Astrocyte (in vitro differentiated cells and primary cell): ENCODE measurements around the gene TEDC1. TPM values are rescaled to one million over a fixed set of nuclear protein-coding genes. Genes with fewer than 3 reads are reported as not detected.

Experiments used
- DNase-seq: peaks from one replicate; pipeline ENCODE4 v3.0.0-alpha.2; 2010; ENCODE audit warnings: low read depth
- FAIRE-seq: peaks from 2 replicates; lab custom pipeline; 2011; peaks lifted over from hg19 to GRCh38; lab: Jason Lieb, UNC
- H2AFZ ChIP-seq: 2 replicates; pipeline ENCODE4 v1.6.0; 2012; ENCODE audit warnings: low read depth, low read length, inconsistent platforms
- H3K27ac ChIP-seq: 2 replicates; pipeline ENCODE4 v1.5.1; 2011; ENCODE audit warnings: low read depth, low read length, inconsistent platforms
- H3K27me3 ChIP-seq: 2 replicates; pipeline ENCODE4 v1.6.0; 2011; ENCODE audit warnings: low read length, inconsistent platforms; ENCODE audit not compliant: insufficient read depth
- H3K36me3 ChIP-seq: 2 replicates; pipeline ENCODE4 v1.5.1; 2011; ENCODE audit warnings: low read length, inconsistent platforms; ENCODE audit not compliant: insufficient read depth
- H3K4me1 ChIP-seq: 2 replicates; pipeline ENCODE4 v1.5.1; 2011; ENCODE audit warnings: low read length, inconsistent platforms; ENCODE audit not compliant: insufficient read depth
- H3K4me2 ChIP-seq: 2 replicates; pipeline ENCODE4 v1.6.0; 2012; ENCODE audit warnings: low read length, inconsistent platforms
- H3K4me3 ChIP-seq: 2 replicates; pipeline ENCODE4 v1.5.1; 2011; ENCODE audit warnings: low read depth, mild to moderate bottlenecking, low read length, inconsistent platforms; ENCODE audit not compliant: insufficient read depth
- H3K79me2 ChIP-seq: 2 replicates; pipeline ENCODE4 v1.6.0; 2012; ENCODE audit warnings: mild to moderate bottlenecking, low read length, inconsistent platforms; ENCODE audit not compliant: insufficient read depth
- H3K9ac ChIP-seq: 2 replicates; pipeline ENCODE4 v1.6.0; 2012; ENCODE audit warnings: mild to moderate bottlenecking, low read length, inconsistent platforms
- H3K9me3 ChIP-seq: 2 replicates; pipeline ENCODE4 v1.5.1; 2012; ENCODE audit warnings: low read depth, mild to moderate bottlenecking, low read length, inconsistent platforms; ENCODE audit not compliant: insufficient read depth
- H4K20me1 ChIP-seq: 2 replicates; pipeline ENCODE4 v1.6.0; 2012; ENCODE audit warnings: low read length, inconsistent platforms; ENCODE audit not compliant: insufficient read depth
- H3K27ac Mint-ChIP-seq: one replicate; pipeline ENCODE4 v1.8.0; 2021; ENCODE audit warnings: mild to moderate bottlenecking, mixed read lengths; ENCODE audit not compliant: unreplicated experiment
- H3K27me3 Mint-ChIP-seq: one replicate; pipeline ENCODE4 v1.8.0; 2021; ENCODE audit warnings: low read depth, mixed read lengths; ENCODE audit not compliant: unreplicated experiment
- H3K36me3 Mint-ChIP-seq: one replicate; pipeline ENCODE4 v1.8.0; 2021; ENCODE audit warnings: low read depth, mixed read lengths; ENCODE audit not compliant: unreplicated experiment
- H3K4me1 Mint-ChIP-seq: one replicate; pipeline ENCODE4 v1.8.0; 2021; ENCODE audit warnings: low read depth, mixed read lengths; ENCODE audit not compliant: unreplicated experiment
- H3K4me3 Mint-ChIP-seq: one replicate; pipeline ENCODE4 v1.8.0; 2021; ENCODE audit warnings: mild to moderate bottlenecking, moderate library complexity, mixed read lengths; ENCODE audit not compliant: unreplicated experiment
- H3K9me3 Mint-ChIP-seq: one replicate; pipeline ENCODE4 v1.8.0; 2021; ENCODE audit warnings: mild to moderate bottlenecking, mixed read lengths; ENCODE audit not compliant: unreplicated experiment
- CTCF ChIP-seq: IDR thresholded peaks from 2 replicates; pipeline ENCODE4 v1.5.1; 2011; ENCODE audit warnings: low read depth, mild to moderate bottlenecking, inconsistent platforms, low read length, moderate library complexity; ENCODE audit not compliant: insufficient read depth
- EZH2 ChIP-seq: IDR thresholded peaks from 2 replicates; pipeline ENCODE4 v1.6.1; 2012; ENCODE audit warnings: mild to moderate bottlenecking, low read length, inconsistent platforms; ENCODE audit not compliant: insufficient read depth
- total RNA-seq: library from RNA; stranded (reverse); gene quantifications from 2 replicates; pipeline ENCODE4 v1.2.1, GENCODE V29; 2021

The TEDC1 gene
- total RNA-seq, 1 donor from 2014 or later = 5.5 TPM

GRCh38 chr14:105456736-105457617, 34.1 kb upstream of the TEDC1 start:
- Histone ChIP-seq H3K9me3 (no peaks in the 10 kb centered on the region), H3K4me2 (no peak overlapping the region), H3K79me2 (no peaks in the 10 kb centered on the region), H3K27me3 (no peaks in the 10 kb centered on the region), H3K36me3 (peaks cover 2% of the 10 kb centered on the region), H4K20me1 (peaks cover 11% of the 10 kb centered on the region), H3K4me1 (no peaks in the 10 kb centered on the region), H3K27ac (no peak overlapping the region), H3K4me3 (no peak overlapping the region), H3K9ac (no peak overlapping the region), H2AFZ (no peak overlapping the region)
- peaks cover 2% of the 10 kb centered on the region for H3K36me3 Mint-ChIP-seq
- no peaks in the 10 kb centered on the region for H3K27me3 Mint-ChIP-seq
- no peak overlapping the region for H3K4me3 Mint-ChIP-seq
- no peaks in the 10 kb centered on the region for H3K9me3 Mint-ChIP-seq
- no peak for FAIRE-seq
- H3K4me1 Mint-ChIP-seq = no peaks in the 10 kb centered on the region
- no peak for TF ChIP-seq CTCF
- TF ChIP-seq EZH2 = no peak
- no peak for DNase-seq
- no peak overlapping the region for H3K27ac Mint-ChIP-seq

GRCh38 chr14:105458010-105458409, 33.0 kb upstream of the TEDC1 start:
- peaks cover 2% of the 10 kb centered on the region for H3K36me3 ChIP-seq
- H3K79me2 ChIP-seq = no peaks in the 10 kb centered on the region
- H3K27ac ChIP-seq = no peak overlapping the region
- no peaks in the 10 kb centered on the region for H3K9me3 ChIP-seq
- H3K4me3 Mint-ChIP-seq = no peak overlapping the region
- H3K4me3 ChIP-seq = no peak overlapping the region
- H3K4me1 Mint-ChIP-seq = peaks cover under 1% of the 10 kb centered on the region
- no peak overlapping the region for H3K9ac ChIP-seq
- FAIRE-seq (no peak), DNase-seq (no peak)
- TF ChIP-seq EZH2 (no peak), CTCF (no peak)
- H3K4me2 ChIP-seq = no peak overlapping the region
- H3K4me1 ChIP-seq = no peaks in the 10 kb centered on the region
- no peak overlapping the region for H3K27ac Mint-ChIP-seq
- peaks cover 11% of the 10 kb centered on the region for H4K20me1 ChIP-seq
- no peaks in the 10 kb centered on the region for H3K27me3 ChIP-seq
- H3K27me3 Mint-ChIP-seq = no peaks in the 10 kb centered on the region
- no peaks in the 10 kb centered on the region for H3K9me3 Mint-ChIP-seq
- no peak overlapping the region for H2AFZ ChIP-seq
- H3K36me3 Mint-ChIP-seq = peaks cover 3% of the 10 kb centered on the region

- Histone ChIP-seq H3K4me2 (no peak overlapping the region), H3K4me3 (no peak overlapping the region), H3K27ac (no peak overlapping the region), H3K9ac (no peak overlapping the region), H2AFZ (no peak overlapping the region), H3K36me3 (peaks cover 2% of the 10 kb centered on the region), H4K20me1 (peaks cover 11% of the 10 kb centered on the region), H3K27me3 (no peaks in the 10 kb centered on the region), H3K79me2 (no peaks in the 10 kb centered on the region), H3K4me1 (no peaks in the 10 kb centered on the region), H3K9me3 (no peaks in the 10 kb centered on the region)
- FAIRE-seq = no peak
- DNase-seq = no peak
- Mint-ChIP-seq H3K27ac (no peak overlapping the region), H3K4me1 (peaks cover 1% of the 10 kb centered on the region), H3K36me3 (peaks cover 3% of the 10 kb centered on the region), H3K9me3 (no peaks in the 10 kb centered on the region), H3K27me3 (no peaks in the 10 kb centered on the region), H3K4me3 (no peak overlapping the region)
- TF ChIP-seq CTCF = no peak
- TF ChIP-seq EZH2 = no peak
Observed at GRCh38 chr14:105458571-105458970, 32.5 kb upstream of the TEDC1 start.
